GM19240 (cell line): ENCODE data around the gene DNAJC22.

Experiments
- DNase-seq: peaks from one replicate; pipeline ENCODE4 v3.0.0; 2011; ENCODE audit warnings: low spot score; ENCODE audit not compliant: insufficient read length

DNAJC22 gene

DNA sequence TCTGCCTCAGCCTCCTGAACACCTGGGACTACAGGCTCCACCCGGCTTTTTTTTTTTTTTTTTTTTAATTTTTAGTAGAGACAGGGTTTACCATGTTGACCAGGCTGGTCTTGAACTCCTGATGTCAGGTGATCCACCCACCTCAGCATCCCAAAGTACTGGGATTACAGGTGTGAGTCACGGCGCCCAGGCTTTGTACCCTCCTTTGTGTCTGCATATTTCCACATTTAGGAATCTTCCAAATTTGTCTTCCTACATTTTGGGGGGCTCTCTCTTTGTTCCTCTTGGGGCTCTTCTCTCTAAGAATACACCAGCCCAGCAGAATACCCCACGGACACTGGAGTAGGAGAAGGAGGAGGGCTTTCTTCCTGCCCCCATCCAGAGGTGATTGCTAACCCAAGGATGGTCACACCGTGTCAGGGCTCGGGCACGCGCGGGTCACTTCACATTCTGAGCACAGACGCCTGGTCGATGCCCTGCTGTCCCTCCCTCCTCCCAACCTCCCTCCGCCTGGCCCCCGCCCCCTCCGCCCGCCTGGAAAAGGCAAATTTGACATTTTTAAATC lies 2.1 kb upstream of the DNAJC22 start:
- DNase-seq = no peak

DNA sequence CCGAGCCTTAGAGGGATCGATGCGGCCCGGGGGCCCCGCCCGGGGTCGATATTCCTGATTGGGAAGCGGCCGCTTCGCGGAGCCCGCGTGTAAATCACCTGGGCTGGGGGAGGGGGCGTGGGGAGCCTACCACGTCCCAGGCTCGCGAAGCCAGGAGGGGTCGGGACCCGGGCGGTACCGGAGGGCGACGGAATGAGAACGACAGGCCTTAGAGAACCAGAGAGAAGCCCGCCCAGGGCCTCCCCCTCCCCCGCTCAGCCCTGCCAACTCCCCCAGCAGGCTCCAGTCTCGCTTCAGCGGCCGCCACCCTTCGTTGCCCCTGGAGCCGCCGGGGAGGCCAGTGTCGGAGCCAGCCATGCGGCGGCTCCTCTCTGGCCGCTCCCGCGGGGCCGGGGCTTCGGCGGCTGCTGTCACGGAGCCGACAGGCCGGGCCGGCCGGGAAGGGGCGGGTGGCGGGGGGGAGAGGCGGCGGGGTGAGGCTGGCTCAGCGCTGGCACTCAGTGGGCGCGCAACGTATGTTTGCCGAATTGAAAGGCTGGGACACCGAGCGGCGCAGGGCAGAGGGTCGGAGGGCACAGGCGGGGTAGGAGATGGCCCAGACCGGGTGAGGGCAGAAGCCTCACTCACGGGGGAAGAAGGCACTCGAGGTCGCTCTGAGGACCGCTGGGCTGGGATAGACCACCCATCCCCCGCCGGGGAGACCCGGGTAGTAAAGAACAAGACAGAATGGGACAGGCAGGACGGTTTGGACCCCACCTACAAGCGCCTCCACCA lies 1.4 kb upstream of the DNAJC22 start:
- no peak for DNase-seq

DNA sequence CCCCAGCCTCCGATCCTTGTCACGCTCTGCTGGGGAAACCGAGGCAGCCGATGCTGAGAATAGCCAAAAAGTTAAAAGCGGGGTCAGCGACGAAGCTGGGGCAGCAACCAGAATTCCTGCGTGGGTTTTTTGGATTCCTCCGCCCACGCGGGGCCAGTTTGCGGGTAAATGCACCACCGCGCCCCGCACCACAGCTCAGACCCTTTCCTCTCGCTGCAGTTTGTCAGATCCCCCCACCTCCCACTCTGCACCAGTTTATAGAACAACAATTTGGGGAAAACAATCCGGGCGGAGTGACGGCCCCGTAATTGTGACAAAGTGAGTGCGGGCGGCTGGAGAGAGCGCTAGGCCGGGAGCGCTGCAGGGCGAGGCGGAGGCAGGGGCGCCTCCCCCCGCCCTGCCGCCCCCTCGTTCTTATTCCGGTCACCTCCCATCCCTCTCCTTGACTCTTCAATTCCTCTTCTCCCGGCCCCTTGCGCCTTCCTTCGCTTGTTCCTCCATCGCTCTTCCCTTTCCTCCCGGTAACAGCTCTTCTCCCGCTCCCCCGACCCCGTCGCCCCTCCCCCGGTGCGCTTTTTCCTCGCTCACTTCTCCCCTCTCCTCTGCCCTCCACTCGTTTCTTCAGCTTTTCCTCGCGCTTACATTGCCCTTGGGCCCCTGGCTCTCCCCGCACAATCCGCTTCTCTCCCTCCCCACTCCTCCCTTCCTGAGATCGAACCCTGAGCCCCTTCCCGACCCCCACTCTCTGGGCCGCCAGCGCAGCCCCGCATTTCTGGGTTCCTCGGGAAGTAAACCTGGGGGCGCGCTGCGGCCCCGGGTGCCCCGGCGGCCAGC lies 646 bp upstream of the DNAJC22 start:
- DNase-seq = no peak

DNA sequence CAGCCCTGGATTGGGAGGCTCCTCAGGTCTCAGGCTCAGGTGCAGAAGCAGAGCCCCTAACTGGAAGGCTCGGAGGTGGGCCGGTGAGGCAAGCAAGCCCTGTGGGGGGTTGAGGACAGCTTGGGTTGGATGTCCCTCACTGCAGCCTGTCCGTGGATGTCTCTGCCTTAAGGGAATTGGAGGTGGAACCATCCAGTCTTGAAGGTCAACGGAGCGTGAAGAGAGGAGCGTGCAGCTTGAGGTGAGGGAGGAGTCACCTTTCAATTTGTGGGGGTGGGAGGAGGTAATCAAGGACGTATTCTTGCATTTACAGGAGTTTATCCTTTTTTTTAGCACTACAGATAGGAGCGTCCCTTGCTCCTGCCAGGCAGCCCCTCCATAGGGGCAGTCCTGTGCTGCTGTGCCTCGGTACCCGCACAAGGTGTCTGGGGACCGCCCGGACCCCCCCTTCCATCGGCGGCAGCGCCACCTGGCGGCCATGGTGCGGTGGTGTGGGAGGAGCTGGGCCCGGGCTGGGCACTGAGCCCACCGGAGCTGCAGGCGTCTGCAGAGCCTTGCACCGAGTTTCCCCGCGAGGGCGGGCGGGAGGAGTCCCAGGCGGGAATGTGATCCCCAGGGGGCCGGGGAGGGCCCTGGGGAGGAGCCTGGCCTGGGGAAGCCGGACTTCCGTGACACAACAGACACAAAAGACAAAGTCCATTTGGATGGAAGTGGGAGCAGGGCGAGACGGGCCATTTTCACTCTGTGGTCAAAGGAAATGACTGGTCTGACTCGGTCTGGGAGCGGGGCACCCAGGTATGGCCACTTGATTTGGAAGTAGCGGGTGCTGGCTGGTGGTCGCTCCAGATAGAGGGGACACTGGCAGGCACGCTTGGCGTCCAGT lies 864 bp downstream of the DNAJC22 start:
- DNase-seq = peak; percentile 80

DNA sequence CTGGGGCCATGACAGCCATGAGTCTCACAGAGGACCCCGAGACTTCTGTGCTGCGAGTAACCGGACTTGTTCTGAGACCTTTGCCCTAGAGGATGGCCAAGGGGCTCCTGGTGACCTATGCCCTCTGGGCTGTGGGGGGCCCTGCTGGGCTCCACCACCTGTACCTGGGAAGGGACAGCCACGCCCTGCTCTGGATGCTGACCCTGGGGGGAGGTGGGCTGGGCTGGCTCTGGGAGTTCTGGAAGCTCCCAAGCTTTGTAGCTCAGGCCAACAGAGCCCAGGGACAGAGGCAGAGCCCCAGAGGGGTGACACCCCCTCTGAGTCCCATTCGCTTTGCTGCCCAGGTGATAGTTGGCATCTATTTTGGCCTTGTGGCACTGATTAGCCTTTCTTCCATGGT lies 2.1 kb downstream of the DNAJC22 start:
- no peak for DNase-seq

DNA sequence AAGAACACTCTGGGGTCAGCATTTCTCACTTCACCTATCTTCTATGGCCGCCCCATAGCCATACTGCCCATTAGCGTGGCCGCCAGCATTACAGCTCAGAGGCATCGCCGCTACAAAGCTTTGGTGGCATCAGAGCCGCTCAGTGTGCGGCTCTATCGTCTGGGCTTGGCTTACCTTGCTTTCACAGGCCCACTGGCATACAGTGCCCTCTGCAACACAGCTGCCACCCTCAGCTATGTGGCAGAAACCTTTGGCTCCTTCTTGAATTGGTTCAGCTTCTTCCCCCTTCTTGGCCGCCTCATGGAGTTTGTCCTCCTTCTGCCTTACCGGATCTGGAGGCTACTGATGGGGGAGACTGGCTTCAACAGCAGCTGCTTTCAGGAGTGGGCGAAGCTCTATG lies 2.6 kb downstream of the DNAJC22 start:
- DNase-seq = no peak

DNA sequence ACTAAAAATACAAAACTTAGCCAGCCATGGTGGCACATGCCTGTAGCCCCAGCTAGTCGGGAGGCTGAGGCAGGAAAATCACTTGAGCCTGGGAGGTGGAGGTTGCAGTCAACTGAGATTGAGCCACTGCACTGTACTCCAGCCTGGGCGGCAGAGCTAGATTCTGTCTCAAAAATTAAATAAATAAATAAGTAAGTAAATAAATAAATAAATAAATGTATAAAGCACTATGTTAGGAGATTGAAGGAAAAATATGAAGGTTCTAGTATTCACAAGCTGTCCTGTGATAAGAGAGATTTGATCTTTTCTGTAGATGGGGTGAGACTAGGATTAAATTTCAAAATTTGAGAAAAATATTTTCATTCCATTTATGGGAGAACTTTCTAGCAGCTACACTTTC lies 5.7 kb downstream of the DNAJC22 start:
- DNase-seq = no peak

DNA sequence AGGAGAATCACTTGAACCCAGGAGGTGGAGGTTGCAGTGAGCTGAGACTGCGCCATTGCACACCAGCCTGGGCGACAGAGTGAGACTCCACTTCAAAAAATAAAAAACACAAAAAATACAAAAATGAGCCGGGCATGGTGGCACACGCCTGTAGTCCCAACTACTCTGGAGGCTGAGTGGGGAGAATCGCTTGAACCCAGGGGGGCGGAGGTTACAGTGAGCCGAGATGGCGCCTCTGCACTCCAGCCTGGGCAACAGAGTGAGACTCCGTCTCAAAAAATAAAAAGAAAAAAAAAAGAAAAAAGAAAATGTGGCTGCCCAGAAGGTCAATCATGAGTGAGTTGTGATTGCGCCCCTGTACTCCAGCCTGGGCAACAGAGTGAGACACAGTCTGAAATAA lies 9.2 kb downstream of the DNAJC22 start:
- DNase-seq = no peak

DNA sequence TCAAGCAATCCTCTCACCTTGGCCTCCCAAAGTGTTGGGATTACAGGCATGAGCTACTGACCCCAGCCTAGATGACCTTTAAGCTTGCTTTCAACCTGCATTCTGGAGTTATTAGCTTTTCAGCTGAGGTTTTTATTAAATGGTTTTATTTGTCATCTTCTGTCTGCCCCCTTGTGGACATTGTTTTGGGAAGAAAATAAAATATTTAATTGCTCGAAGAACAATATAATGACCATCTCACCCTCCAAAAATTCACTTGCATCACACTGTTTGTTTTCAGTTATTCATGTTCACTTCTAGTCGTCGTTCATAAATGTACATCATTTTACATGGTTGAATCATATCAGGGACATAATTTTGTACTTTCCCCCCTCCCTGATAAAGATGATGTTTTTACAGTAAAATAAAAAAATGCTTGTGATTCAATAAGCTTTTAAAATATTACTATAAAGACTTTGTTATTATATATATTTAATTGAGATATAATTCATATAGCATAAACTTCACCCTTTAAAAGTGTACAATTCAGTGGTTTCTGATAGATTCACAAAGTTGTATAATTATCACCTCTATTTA lies 10.5 kb downstream of the DNAJC22 start:
- DNase-seq = no peak

DNA sequence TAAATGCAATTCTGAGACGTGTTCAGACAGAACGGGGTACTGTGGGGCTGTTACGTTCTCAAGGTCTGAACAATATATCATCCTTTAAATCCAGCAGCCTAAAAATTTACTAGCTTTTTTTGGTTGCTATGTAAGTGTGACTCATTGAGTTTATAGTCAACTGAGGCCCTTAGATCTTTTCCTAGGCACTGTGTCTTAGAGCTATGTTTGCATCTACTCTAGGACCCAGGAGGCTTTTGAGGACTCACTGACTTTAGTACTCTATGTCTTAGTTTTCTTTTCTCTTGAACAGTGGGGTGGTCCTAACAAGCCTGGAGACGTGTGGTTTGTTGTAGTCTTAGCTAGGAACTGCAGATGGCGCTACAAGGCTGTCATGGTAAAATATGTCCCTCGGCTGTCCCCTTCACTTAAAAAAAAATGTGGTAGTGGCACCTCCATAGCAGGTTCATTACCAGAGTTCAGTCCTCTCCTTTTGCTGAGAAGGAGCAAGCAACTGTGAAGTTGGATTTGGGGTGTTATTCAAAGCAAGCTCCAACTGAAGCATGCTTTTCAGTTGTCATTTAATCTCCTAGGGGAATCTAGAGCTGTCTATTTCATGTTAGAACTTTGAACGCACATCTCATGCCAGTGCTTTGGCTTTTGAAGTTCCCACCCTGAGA lies 11.9 kb downstream of the DNAJC22 start:
- DNase-seq = no peak

DNA sequence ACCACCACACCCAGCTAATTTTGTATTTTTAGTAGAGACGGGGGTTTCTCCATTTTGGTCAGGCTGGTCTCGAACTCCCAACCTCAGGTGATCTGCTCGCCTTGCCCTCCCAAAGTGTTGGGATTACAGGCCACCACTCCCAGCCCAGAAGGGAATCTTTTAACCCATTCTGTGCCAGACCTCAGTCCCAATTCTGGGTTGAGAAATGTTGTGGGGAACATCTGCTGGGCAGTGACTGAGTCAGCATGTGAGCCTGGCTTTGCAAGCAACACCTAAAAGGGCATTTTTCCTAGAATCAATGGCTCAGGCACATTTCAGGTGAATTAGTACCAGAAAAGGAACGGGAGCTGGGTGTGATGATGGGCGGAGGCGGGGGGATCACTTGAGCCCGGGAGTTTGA lies 13.0 kb downstream of the DNAJC22 start:
- no peak for DNase-seq

DNA sequence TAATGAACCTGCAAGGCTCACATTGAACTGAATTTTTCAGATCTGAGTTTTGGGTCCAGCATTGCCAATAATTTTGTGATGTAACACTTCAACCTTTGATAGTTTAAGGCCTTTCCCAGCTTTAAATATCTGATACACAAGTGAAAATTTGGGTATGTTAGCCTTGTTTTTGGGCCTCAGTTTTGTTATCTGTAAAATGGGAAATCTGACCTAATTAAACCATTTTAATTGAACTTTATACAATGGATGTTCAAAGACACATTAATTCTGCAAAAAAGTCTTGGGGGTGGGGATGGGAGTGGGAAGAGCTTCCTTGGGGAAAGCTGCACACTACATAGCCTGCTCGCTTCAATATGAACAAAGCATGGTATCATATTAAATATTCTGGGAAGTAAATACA lies 15.4 kb downstream of the DNAJC22 start:
- no peak for DNase-seq

DNA sequence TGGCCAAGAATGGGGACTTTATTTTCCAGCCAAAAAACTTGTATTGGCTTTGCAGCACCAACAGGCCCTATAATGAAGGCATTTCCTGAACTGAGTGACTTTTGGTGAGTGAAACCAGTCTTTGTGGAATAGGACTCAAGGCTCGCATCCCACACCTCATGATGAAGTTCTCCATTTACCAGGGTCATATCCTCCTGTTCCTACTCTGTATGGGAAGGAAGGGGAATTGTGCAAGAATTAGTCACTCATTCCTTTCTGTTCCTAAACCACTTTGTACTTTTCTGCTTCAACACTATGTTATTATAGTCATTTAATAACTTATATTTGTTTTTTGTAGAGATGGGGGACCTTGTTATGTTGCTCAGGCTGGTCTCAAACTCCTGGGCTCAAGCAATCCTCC lies 18.3 kb downstream of the DNAJC22 start:
- no peak for DNase-seq

DNA sequence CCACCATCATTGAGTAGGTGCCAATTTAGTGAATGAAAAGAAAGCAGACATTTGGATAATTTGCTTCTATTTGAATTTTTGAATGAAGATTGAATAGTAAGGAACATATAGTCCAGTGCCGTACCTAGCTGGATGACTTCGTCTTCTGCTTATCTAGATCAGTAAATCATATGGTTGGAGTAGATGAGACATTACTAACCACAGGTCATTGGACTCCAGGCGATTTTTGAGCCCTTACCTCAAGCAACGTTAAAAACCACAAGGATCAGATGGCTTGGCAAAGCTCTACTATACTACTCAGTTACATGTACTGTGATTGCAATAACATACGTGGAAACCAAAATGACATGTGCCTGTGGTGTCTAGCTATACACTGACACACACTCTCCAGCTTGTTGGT lies 18.9 kb downstream of the DNAJC22 start:
- DNase-seq = no peak

DNA sequence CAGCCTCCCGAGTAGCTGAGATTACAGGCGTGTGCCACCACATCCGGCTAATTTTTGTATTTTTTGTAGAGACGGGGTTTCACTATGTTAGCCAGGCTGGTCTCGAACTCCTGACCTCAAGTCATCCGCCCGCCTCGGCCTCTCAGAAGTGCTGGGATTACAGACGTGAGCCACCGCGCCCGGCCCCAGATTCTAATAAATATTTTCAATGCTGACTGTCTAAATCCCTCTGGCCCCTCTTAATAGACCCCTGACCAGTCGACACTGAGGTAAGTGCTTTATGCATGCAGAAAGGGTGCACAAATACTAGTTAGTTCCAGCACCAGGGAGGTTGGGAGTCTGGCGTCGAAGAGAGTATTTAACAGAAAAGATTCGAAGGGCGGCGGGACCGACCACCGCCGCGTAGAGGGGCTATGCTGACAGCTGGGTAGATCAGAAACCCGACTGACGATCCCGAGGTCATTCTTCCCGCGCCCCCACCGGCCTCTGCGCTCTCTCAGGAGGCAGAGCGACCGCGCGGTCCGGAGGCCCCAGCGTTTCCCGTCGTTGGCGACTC lies 19.5 kb downstream of the DNAJC22 start:
- no peak for DNase-seq

DNA sequence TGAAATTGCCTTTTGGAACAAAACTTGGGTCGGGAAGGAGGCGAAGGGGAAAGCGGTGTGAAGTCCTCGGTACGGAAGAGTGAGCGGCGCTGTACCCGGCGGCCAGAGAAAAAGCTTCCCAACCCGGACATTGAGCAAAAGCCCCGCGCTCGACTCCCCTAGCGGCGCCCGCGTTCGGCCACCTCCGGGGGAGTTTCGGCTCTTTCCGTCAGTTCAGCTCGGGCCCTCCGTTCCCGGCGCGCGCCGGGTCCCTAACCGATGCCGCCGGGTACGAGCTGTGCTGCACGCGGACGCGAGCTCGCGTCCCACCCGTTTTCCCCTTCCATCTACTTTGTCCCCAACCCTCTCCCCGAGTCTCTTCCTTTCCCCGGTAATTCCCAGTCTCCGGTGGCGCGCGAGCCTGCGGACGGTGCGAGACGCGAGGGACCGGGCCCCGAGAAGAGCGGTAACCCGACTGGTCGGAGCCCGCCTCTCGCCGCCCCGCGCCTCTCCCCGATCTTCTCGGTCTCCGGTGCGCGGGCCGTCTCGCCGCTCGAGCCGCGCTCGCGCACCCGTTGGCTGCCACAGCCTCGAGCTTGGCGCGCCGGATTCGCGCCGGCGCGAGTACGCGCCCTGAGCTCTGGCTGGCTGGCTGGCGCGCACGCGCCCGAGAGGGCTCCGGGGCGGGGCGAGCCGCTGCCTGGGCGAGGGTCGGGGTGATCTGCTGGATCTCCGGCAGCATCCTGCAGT lies 20.1 kb downstream of the DNAJC22 start:
- no peak for DNase-seq

DNA sequence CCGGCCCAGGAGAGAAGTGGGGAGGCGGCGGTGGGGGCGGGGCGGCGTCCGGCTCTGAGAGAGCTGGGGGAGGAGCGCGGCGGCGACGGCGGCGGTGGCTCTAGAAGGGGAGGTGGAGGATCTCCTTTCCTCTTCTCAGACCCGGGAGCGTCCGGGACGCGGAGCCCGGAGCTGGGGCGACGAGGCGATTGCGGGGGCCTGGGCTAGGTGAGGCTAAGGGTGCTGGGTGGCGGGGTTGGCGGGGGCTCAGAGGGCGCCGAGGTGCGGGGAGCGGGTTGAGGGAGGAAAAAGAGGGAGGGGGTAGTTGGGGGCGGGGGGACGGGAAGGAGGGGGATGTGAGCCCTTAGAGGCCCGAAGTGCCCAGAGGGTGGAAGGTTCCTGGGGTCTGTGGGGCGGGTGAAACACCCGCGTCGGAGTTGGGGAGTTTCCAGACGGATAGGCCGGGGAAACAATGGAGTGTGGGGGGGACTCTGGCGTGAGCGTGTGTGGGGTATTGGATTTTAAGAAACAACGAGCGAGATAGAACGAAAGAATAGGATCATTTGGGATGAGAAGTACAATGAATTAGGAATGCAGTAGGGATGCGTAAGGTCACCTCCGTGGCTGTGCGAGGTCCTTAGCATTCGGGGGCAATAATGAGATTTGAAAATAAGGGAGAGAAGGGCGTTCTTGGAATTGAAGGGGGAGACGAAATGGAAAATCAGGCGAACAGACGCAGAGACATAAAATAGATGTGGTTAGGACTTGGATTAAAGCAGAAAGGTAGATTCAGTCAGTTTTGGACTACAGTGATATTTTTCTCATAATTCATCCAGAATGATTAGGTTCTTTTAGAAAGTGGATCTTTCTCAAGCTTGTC lies 20.9 kb downstream of the DNAJC22 start, which contains the start of gene SPATS2:
SPATS2 (plus strand) TSS at position 82 of the 859 bp plus-strand sequence. CDS start 93,551 bp downstream, outside the sequence.
- no peak for DNase-seq

DNA sequence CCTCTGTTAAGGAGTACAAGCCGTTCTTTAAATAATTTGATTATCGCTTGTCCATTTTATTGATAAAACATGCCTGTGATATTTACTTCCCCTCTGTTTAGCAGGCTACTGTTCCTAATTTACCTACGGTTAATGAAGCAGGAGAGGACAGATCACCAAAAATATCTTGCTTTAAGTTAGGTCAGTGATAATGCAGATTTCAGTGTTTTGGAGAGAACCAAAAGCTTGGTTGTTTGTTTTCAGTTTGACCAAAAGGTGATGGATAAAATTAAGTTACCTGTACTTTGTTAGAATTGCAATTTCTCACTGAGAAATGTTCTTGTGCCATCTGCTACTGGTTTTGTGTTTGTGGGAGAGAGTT lies 21.5 kb downstream of the DNAJC22 start:
- no peak for DNase-seq
